GM18861 (cell line): ENCODE data around the gene TEX38.
"Not testable (repeated sequence)": the region's sequence is repeated elsewhere in the genome, so short reads cannot be mapped to it uniquely, and the experiment has no call there.

Source experiments
- ATAC-seq: cut with Tn5 transposase; IDR thresholded peaks from one replicate; pipeline ENCODE4 v1.9.1; 2021; ENCODE audit not compliant: unreplicated experiment

The TEX38 gene

GRCh38 chr1:46671554-46671953, at the start of gene TEX38:
TEX38 (plus strand) TSS chr1:46671854; CDS start chr1:46671935, 81 bp downstream.
- no peak for ATAC-seq

- no peak for ATAC-seq
These were observed 49.7 kb upstream of the TEX38 start for GRCh38 chr1:46621930-46622329.

GRCh38 chr1:46622344-46622743, 49.3 kb upstream of the TEX38 start:
- ATAC-seq = no peak

- no peak for ATAC-seq
These were observed 47.7 kb upstream of the TEX38 start for GRCh38 chr1:46623743-46624644.

GRCh38 chr1:46630719-46631118, 40.9 kb upstream of the TEX38 start:
- ATAC-seq = no peak

- ATAC-seq = no peak
These were observed 36.4 kb upstream of the TEX38 start for GRCh38 chr1:46635205-46635604.

GRCh38 chr1:46637444-46638083, 34.1 kb upstream of the TEX38 start:
- no peak for ATAC-seq

- ATAC-seq = no peak
These were observed 32.7 kb upstream of the TEX38 start for GRCh38 chr1:46638921-46639320.

- no peak for ATAC-seq
These were observed 32.1 kb upstream of the TEX38 start for GRCh38 chr1:46639547-46639946.

DNA sequence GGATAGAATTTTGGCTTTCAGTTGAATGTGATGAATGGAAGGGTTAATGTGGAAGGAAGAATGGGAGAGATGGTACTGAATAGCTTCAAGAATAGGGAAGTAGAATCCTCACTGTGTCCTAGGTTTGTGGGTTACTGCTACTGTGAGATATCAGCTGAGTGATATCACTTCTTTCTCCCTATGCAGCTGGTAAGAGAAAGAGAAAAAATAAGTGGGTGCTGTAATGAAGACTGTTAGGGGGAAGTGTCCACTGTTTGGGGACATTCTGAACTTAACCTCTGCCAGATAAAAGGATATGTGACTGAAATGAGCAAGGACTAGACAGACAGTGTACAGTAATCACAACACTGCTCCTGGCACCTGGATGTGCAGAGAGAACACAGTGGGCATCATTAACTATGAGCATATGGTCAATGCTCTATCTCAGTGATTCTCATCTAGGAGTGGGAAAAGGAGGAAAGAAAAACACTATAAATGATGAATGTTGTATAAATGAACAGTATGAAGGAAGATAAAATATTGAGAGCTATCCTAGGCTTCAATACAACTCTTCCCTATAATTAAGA, 29.5 kb upstream of the TEX38 start:
- no peak for ATAC-seq

GRCh38 chr1:46643368-46643775, 28.3 kb upstream of the TEX38 start:
- ATAC-seq = no peak

DNA sequence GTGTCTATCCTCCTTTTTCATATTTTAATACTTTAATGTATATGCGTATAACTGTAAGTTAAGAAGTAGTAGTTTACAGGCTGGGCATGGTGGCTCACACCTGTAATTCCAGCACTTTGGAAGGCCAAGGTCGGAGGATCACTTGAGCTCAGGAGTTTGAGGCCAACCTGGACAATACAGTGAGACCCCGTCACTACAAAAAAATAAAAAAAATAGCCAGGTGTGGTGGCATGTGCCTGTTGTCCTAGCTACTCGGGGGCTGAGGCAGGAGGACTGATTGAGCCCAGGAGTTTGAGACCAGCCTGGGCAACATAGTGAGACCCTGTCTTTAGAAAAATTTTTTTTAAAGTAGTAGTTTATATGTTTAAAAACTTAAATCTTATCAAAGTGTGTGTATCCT, 25.8 kb upstream of the TEX38 start:
- no peak for ATAC-seq

DNA sequence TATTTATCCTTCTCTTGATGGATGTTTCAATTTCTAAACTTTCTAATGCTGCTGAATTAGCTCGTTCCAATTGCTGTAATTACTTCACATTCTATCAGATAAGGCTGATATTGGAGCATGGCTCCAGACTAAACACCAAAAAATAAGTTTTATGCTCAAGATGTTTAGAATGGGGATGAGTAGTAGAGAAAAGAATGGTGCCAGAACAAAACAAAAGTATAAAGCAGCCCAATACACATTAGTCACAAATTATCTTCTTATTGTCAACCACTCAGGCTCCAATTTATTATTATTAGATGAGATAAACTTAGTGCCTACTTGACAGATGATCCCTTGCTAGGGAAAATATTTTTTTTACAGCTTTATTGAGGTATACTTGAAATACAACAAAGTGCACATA, 25.3 kb upstream of the TEX38 start:
- ATAC-seq = no peak

GRCh38 chr1:46646844-46647243, 24.8 kb upstream of the TEX38 start:
- no peak for ATAC-seq

DNA sequence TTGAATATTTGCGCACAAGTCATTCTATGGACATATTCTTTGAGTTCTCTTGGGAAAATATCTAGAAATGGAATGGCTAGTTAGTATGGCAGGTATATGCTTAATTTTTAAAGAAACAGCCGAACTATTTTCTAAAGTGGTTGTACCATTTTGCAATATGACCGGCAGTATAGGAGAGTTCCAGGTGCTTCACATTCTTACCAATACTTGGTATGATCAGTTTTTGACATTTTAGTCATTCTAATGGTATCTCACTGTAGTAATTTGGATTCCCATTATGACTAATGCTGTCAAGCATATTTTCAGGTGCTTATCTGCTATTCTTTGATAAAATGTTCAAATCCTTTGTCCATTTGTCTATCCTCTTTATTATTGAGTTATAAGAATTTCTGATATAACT, 24.0 kb upstream of the TEX38 start:
- ATAC-seq = no peak

GRCh38 chr1:46649764-46650163, 21.9 kb upstream of the TEX38 start:
- no peak for ATAC-seq

DNA sequence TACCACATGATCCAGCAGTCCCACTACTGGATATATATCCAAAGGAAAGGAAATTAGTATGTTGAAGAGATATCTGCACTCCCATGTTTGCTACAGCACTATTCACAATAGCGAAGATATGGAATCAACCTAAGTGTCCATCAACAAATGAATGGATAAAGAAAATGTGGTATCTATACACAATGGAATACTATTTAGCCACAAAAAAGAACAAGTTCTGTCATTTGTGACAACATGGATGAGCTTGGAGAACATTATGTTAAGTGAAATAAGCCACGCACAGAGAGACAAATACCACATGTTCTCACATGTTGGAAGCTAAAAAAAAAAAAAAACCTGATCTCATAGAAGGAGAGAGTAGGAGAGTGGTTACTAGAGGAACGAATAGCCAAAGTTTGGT, 21.2 kb upstream of the TEX38 start:
- ATAC-seq = no peak

DNA sequence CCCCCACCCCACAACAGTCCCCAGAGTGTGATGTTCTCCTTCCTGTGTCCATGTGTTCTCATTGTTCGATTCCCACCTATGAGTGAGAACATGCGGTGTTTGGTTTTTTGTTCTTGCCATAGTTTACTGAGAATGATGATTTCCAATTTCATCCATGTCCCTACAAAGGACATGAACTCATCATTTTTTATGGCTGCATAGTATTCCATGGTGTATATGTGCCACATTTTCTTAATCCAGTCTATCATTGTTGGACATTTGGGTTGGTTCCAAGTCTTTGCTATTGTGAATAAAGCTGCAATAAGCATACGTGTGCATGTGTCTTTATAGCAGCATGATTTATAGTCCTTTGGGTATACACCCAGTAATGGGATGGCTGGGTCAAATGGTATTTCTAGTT, 20.5 kb upstream of the TEX38 start:
- not testable (repeated sequence) for ATAC-seq

- ATAC-seq = no peak
These were observed 19.1 kb upstream of the TEX38 start for GRCh38 chr1:46652321-46653100.

DNA sequence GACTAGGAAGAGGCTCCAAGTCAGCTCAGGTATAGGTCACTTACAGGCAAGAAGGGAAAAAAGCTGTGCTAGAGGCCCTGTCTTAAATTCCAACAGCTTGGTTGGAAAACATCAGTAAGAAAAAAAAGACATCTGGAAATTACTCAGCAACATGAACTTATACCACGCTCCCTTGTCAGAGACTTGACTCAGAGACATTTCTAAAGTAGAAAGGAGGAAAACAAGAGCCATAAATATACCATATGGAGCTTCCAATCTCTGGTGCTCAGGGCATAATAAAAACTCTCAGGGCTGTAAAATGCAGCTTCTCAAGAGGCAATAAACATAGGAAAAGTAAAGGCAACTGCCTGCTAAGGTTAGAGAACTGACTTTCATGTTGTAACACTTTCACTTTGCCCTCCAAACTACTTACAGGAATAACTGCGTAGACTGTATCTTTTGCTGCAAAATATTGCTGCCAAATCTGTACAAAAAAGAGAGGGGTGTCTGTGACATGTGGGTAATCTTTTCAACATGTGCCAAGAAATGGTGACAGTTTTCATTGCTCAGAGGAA, 18.2 kb upstream of the TEX38 start:
- ATAC-seq = no peak

DNA sequence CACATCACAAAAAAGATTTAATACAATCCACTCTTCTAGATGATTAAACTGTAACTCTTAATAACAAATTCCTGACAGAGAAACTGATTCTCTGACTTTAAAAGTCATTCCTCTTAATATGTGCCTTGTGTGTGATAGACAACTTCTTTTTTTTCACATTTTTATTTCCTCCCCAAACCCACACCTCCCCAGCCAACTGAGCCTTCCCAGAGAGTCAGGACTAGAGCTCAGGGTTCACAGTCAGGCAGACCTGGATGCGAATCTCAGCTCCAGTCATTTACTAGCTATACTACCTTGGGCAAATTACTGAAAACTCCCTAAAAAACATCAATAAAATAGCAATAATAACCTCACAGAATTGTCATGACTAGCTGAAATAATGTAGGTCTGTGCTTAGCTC, 17.6 kb upstream of the TEX38 start:
- no peak for ATAC-seq
